H9 (cell line): ENCODE results near the gene URI1. TPM values are rescaled to one million over a fixed set of nuclear protein-coding genes. Genes with fewer than 3 reads are reported as not detected.

Experiments
- DNase-seq: peaks from one replicate; pipeline ENCODE4 v3.0.0-alpha.2; 2017
- H2AFZ ChIP-seq: one replicate; pipeline ENCODE4 v1.6.1; 2013; ENCODE audit warnings: mild to moderate bottlenecking, low read length, control low read depth, moderate library complexity
- H2AK5ac ChIP-seq: 2 replicates; pipeline ENCODE4 v1.6.1; 2013; ENCODE audit warnings: low read length, control low read depth, mixed read lengths; ENCODE audit not compliant: insufficient read length
- H2BK120ac ChIP-seq: one replicate; pipeline ENCODE4 v1.6.1; 2013; ENCODE audit warnings: low read depth, mild to moderate bottlenecking, low read length, control low read depth, inconsistent platforms; ENCODE audit not compliant: poor library complexity, severe bottlenecking
- H2BK12ac ChIP-seq: 2 replicates; pipeline ENCODE4 v1.6.1; 2013; ENCODE audit warnings: low read length, control low read depth, mixed read lengths, low read depth; ENCODE audit not compliant: insufficient read length
- H2BK15ac ChIP-seq: 2 replicates; pipeline ENCODE4 v1.6.1; 2013; ENCODE audit warnings: low read depth, low read length, control low read depth
- H2BK20ac ChIP-seq: one replicate; pipeline ENCODE4 v1.6.1; 2013; ENCODE audit warnings: low read depth, mild to moderate bottlenecking, low read length, control low read depth, inconsistent platforms; ENCODE audit not compliant: poor library complexity, severe bottlenecking
- H2BK5ac ChIP-seq: 2 replicates; pipeline ENCODE4 v1.6.1; 2013; ENCODE audit warnings: low read length, control low read depth, mixed read lengths; ENCODE audit not compliant: insufficient read length
- H3K14ac ChIP-seq: 2 replicates; pipeline ENCODE4 v1.6.1; 2013; ENCODE audit warnings: low read length, control low read depth; ENCODE audit not compliant: insufficient read depth
- H3K18ac ChIP-seq: 2 replicates; pipeline ENCODE4 v1.6.1; 2013; ENCODE audit warnings: low read depth, mild to moderate bottlenecking, mixed read lengths, low read length, control low read depth; ENCODE audit not compliant: insufficient read length
- H3K23ac ChIP-seq: 2 replicates; pipeline ENCODE4 v1.6.1; 2013; ENCODE audit warnings: low read length, control low read depth, mixed read lengths, low read depth; ENCODE audit not compliant: insufficient read length
- H3K23me2 ChIP-seq: 2 replicates; pipeline ENCODE4 v1.6.1; 2013; ENCODE audit warnings: low read depth, mild to moderate bottlenecking, mixed read lengths, low read length, control low read depth; ENCODE audit not compliant: insufficient read length, poor library complexity, severe bottlenecking
- H3K27ac ChIP-seq: 2 replicates; pipeline ENCODE4 v1.5.1; 2013; ENCODE audit warnings: low read length, control low read depth, mixed read lengths, low read depth; ENCODE audit not compliant: insufficient read length
- H3K27me3 ChIP-seq: 2 replicates; pipeline ENCODE4 v1.6.1; 2013; ENCODE audit warnings: low read length, control low read depth, inconsistent platforms; ENCODE audit not compliant: insufficient read depth
- H3K4ac ChIP-seq: 2 replicates; pipeline ENCODE4 v1.6.1; 2013; ENCODE audit warnings: low read depth, mild to moderate bottlenecking, control low read depth, inconsistent platforms, low read length, moderate library complexity
- H3K4me1 ChIP-seq: 2 replicates; pipeline ENCODE4 v1.6.1; 2013; ENCODE audit warnings: low read length, control low read depth, inconsistent platforms; ENCODE audit not compliant: insufficient read depth
- H3K4me2 ChIP-seq: 2 replicates; pipeline ENCODE4 v1.6.1; 2013; ENCODE audit warnings: low read length, control low read depth, mixed read lengths; ENCODE audit not compliant: insufficient read length, insufficient read depth
- H3K56ac ChIP-seq: 2 replicates; pipeline ENCODE4 v1.6.1; 2013; ENCODE audit warnings: low read depth, mild to moderate bottlenecking, mixed read lengths, low read length, control low read depth; ENCODE audit not compliant: insufficient read length
- H3K79me1 ChIP-seq: 2 replicates; pipeline ENCODE4 v1.6.1; 2013; ENCODE audit warnings: low read depth, mild to moderate bottlenecking, moderate library complexity, low read length, control low read depth, inconsistent platforms; ENCODE audit not compliant: insufficient read depth, poor library complexity, severe bottlenecking
- H3K79me2 ChIP-seq: 2 replicates; pipeline ENCODE4 v1.6.1; 2013; ENCODE audit warnings: low read length, control low read depth, inconsistent platforms; ENCODE audit not compliant: insufficient read depth
- H3K9ac ChIP-seq: 2 replicates; pipeline ENCODE4 v1.6.1; 2013; ENCODE audit warnings: low read length, control low read depth, mixed read lengths; ENCODE audit not compliant: insufficient read length; ENCODE audit errors: extremely low read depth
- H3K9me3 ChIP-seq: one replicate; pipeline ENCODE4 v1.6.1; 2013; ENCODE audit warnings: low read depth, low read length, inconsistent platforms; ENCODE audit not compliant: control insufficient read depth
- H3T11ph ChIP-seq: one replicate; pipeline ENCODE4 v1.6.1; 2013; ENCODE audit warnings: mild to moderate bottlenecking, low read length, control low read depth, inconsistent platforms
- H4K20me1 ChIP-seq: one replicate; pipeline ENCODE4 v1.6.1; 2013; ENCODE audit not compliant: control insufficient read depth, insufficient read length, insufficient read depth
- H4K5ac ChIP-seq: 2 replicates; pipeline ENCODE4 v1.6.1; 2013; ENCODE audit warnings: low read depth, mild to moderate bottlenecking, mixed read lengths, low read length, control low read depth; ENCODE audit not compliant: insufficient read length
- H4K8ac ChIP-seq: replicated peaks from 2 replicates; pipeline ENCODE4 v1.6.1; 2013; ENCODE audit warnings: low read length, control low read depth, mixed read lengths, low read depth; ENCODE audit not compliant: insufficient read length
- H4K91ac ChIP-seq: 2 replicates; pipeline ENCODE4 v1.6.1; 2013; ENCODE audit warnings: low read depth, mild to moderate bottlenecking, moderate library complexity, mixed read lengths, low read length, control low read depth; ENCODE audit not compliant: insufficient read length
- H3K27ac Mint-ChIP-seq, 3 experiments: 2 replicates in 2 of 3; 3 replicates in 1 of 3; pipeline ENCODE4 v1.8.0; 2020 to 2021; ENCODE audit warnings: mixed read lengths in 3 of 3, mild to moderate bottlenecking in 1 of 3, moderate library complexity in 1 of 3
- H3K27me3 Mint-ChIP-seq: 2 replicates; pipeline ENCODE4 v1.8.0; 2021; ENCODE audit warnings: low read depth, mild to moderate bottlenecking, moderate library complexity, mixed read lengths
- H3K36me3 Mint-ChIP-seq, 3 experiments: 2 replicates in 2 of 3; 3 replicates in 1 of 3; pipeline ENCODE4 v1.8.0; 2020 to 2021; ENCODE audit warnings: low read depth in 3 of 3, mixed read lengths in 3 of 3; ENCODE audit not compliant: insufficient read depth in 1 of 3
- H3K4me1 Mint-ChIP-seq, 2 experiments: 2 replicates each; pipeline ENCODE4 v1.8.0; 2020; ENCODE audit warnings: mixed read lengths in 2 of 2
- H3K4me3 Mint-ChIP-seq, 2 experiments: 2 replicates in 1 of 2; 3 replicates in 1 of 2; pipeline ENCODE4 v1.8.0; 2020 to 2021; ENCODE audit warnings: mild to moderate bottlenecking in 2 of 2, mixed read lengths in 2 of 2, moderate library complexity in 1 of 2
- H3K9me3 Mint-ChIP-seq, 2 experiments: 2 replicates in 1 of 2; 3 replicates in 1 of 2; pipeline ENCODE4 v1.8.0; 2020; ENCODE audit warnings: mild to moderate bottlenecking in 2 of 2, mixed read lengths in 2 of 2, moderate library complexity in 1 of 2
- CTCF ChIP-seq: fragments of 200-600 bp; sonication (generic); conservative IDR thresholded peaks from 3 replicates; pipeline ENCODE4 v1.8.0; 2021; ENCODE audit warnings: antibody characterized with exemption, mild to moderate bottlenecking
- WGBS: extraction: QIAGEN DNeasy Blood & Tissue Kit; methylation state at CpG from one replicate; pipeline ENCODE4 v1.1.7; 2013; ENCODE audit warnings: missing lambda C conversion rate, low lambda C conversion rate, mixed read lengths; ENCODE audit not compliant: insufficient read length; ENCODE audit errors: extremely low coverage; 5-methylcytosine and 5-hydroxymethylcytosine counted together
- total RNA-seq: library from RNA; stranded (reverse); gene quantifications from 2 replicates; pipeline ENCODE4 v1.2.1, GENCODE V29; 2021

The URI1 gene
- total RNA-seq, 1 experiment from 2014 or later = 54.3 TPM

DNA sequence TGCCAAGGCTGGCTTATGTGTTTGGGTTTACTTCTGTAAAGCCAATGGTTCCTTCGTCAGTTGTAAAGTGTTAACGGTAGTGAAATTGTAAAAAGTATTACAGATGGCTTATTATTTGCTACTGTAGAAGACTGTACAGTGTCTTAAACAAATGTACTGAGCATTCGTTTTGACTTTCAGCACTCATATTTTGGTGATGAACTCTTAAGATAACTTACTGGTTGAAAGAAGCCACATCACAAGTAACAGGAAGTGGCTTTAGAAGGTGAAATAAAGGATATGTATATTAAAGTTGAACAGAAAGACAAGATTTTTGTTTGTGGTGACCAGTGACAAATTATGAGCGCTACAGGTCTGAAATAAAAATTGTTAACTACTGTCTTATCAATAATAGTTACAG lies 64.2 kb downstream of the URI1 start:
- no CpG with 5 or more reads among the region's 4 CpGs for WGBS
- Histone ChIP-seq H3K27me3 (no peaks in the 10 kb centered on the region), H3T11ph (no peak overlapping the region), H3K23ac (no peak overlapping the region), H3K14ac (no peak overlapping the region), H3K18ac (no peak overlapping the region), H3K27ac (no peak overlapping the region), H3K79me2 (no peaks in the 10 kb centered on the region), H2BK20ac (no peak overlapping the region), H3K9ac (no peak overlapping the region), H2AK5ac (no peak overlapping the region), H3K79me1 (peaks cover 3% of the 10 kb centered on the region), H2BK12ac (no peak overlapping the region), H3K23me2 (no peaks in the 10 kb centered on the region), H4K8ac (no peak overlapping the region), H4K91ac (no peak overlapping the region), H3K4me2 (no peak overlapping the region), H4K20me1 (no peaks in the 10 kb centered on the region), H2BK15ac (no peak overlapping the region), H3K4ac (no peak overlapping the region), H2BK5ac (no peak overlapping the region), H4K5ac (no peak overlapping the region), H3K4me1 (no peaks in the 10 kb centered on the region), H3K9me3 (no peaks in the 10 kb centered on the region), H2BK120ac (no peak overlapping the region), H2AFZ (no peak overlapping the region), H3K56ac (no peak overlapping the region)
- Mint-ChIP-seq H3K4me3 (no peak overlapping the region), H3K9me3 (no peaks in the 10 kb centered on the region), H3K27ac (peak overlapping the region in 1 of 3 experiments; percentile 21; a peak in 2 of 7 replicates), H3K27me3 (no peaks in the 10 kb centered on the region), H3K4me1 (peaks cover 7 to 11% of the 10 kb centered on the region in 2 experiments; a peak in 3 of 4 replicates), H3K36me3 (peaks cover 8 to 27% (median 22%) of the 10 kb centered on the region in 3 experiments; a peak in 6 of 7 replicates)
- no peak for TF ChIP-seq CTCF
- no peak for DNase-seq
